Small intestine (tissue), 16 donors: Measurements from ENCODE around the gene BOK. TPM values are rescaled to one million over a fixed set of nuclear protein-coding genes. Genes with fewer than 3 reads are reported as not detected.

ENCODE experiments used
- DNase-seq, 2 donors: peaks; one replicate each; pipeline versions ENCODE4 v3.0.0 to v3.0.0-alpha.2; 2013
- FAIRE-seq: peaks from 2 replicates; lab custom pipeline; 2012; peaks lifted over from hg19 to GRCh38; lab: Jason Lieb, UNC
- H3K27ac ChIP-seq, 3 donors: one replicate each; pipeline ENCODE4 v1.5.1; 2013; ENCODE audit warnings: low read length in 2 of 3, mild to moderate bottlenecking in 2 of 3, control low read depth in 1 of 3, inconsistent platforms in 1 of 3, low read depth in 1 of 3, moderate library complexity in 1 of 3
- H3K27me3 ChIP-seq, 3 donors: one replicate each; pipeline ENCODE4 v1.6.1; 2013; ENCODE audit warnings: low read length in 3 of 3, inconsistent platforms in 1 of 3; ENCODE audit not compliant: control insufficient read depth in 3 of 3, insufficient read depth in 3 of 3
- H3K36me3 ChIP-seq, 3 donors: one replicate each; pipeline ENCODE4 v1.6.1; 2013; ENCODE audit warnings: low read length in 3 of 3, inconsistent platforms in 1 of 3, low read depth in 1 of 3, mild to moderate bottlenecking in 1 of 3, moderate library complexity in 1 of 3; ENCODE audit not compliant: control insufficient read depth in 3 of 3, insufficient read depth in 2 of 3
- H3K4me1 ChIP-seq, 3 donors: one replicate each; pipeline ENCODE4 v1.6.1; 2013; ENCODE audit warnings: low read length in 2 of 3, inconsistent platforms in 1 of 3, low read depth in 1 of 3, mild to moderate bottlenecking in 1 of 3, moderate library complexity in 1 of 3; ENCODE audit not compliant: control insufficient read depth in 3 of 3, insufficient read depth in 2 of 3
- H3K4me3 ChIP-seq, 3 donors: one replicate each; pipeline ENCODE4 v1.5.1; 2013; ENCODE audit warnings: low read length in 3 of 3, control low read depth in 1 of 3, inconsistent platforms in 1 of 3, low read depth in 1 of 3, mild to moderate bottlenecking in 1 of 3, moderate library complexity in 1 of 3
- H3K9me3 ChIP-seq, 2 donors: one replicate each; pipeline ENCODE4 v1.6.1; 2013; ENCODE audit warnings: low read depth in 1 of 2, low read length in 1 of 2; ENCODE audit not compliant: control insufficient read depth in 2 of 2, insufficient read depth in 1 of 2
- WGBS, 3 donors: extraction: QIAGEN DNeasy Blood & Tissue Kit; methylation state at CpG; one replicate each; pipeline ENCODE4 v1.1.7; 2013; 5-methylcytosine and 5-hydroxymethylcytosine counted together
- long read RNA-seq, 10 donors: transcript quantifications; one replicate each; lab custom pipeline, GENCODE V29; 2026
- polyA plus RNA-seq, 4 donors: library from polyadenylated mRNA; stranded (reverse) in 3 of 4; unstranded in 1 of 4; fragments of 200-250 nt in 3 of 4; fragments of 120-200 nt in 1 of 4; gene quantifications; one replicate each; pipeline versions ENCODE4 v1.2.1 to v1.2.3, GENCODE V29; 2013
- donor health status: healthy with polysubstance abuse.
- donor health status: control.
- donor health status: control.
- donor health status: Bipolar disorder and iron deficiency.
- donor health status: healthy.

The BOK gene, protein sequence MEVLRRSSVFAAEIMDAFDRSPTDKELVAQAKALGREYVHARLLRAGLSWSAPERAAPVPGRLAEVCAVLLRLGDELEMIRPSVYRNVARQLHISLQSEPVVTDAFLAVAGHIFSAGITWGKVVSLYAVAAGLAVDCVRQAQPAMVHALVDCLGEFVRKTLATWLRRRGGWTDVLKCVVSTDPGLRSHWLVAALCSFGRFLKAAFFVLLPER
- polyA plus RNA-seq: 10 to 100 TPM in 2 of 4 donors, 1 to 10 TPM in 2; 4.5 to 15.5 (median 9.9) TPM
- long read RNA-seq, donor 1: 0 reads
- long read RNA-seq, donor 2, partial matches to known transcripts: 0 of 1 reads
- long read RNA-seq, donor 2, other reads (novel, unspliced or antisense): 0 of 1 reads
- long read RNA-seq, donor 3, partial matches to known transcripts: 0 of 2 reads
- long read RNA-seq, donor 3, other reads (novel, unspliced or antisense): 0 of 2 reads
- long read RNA-seq, donor 4: 0 reads
- long read RNA-seq, donor 5: 0 reads
- long read RNA-seq, donor 6, partial matches to known transcripts: 12 of 18 reads
- long read RNA-seq, donor 6, other reads (novel, unspliced or antisense): 5 of 18 reads
- long read RNA-seq, donor 7: 0 reads
- long read RNA-seq, donor 8, partial matches to known transcripts: 0 of 2 reads
- long read RNA-seq, donor 8, other reads (novel, unspliced or antisense): 0 of 2 reads
- long read RNA-seq, donor 9: 0 reads
- long read RNA-seq, donor 10, partial matches to known transcripts: 0 of 3 reads
- long read RNA-seq, donor 10, other reads (novel, unspliced or antisense): 0 of 3 reads

DNA sequence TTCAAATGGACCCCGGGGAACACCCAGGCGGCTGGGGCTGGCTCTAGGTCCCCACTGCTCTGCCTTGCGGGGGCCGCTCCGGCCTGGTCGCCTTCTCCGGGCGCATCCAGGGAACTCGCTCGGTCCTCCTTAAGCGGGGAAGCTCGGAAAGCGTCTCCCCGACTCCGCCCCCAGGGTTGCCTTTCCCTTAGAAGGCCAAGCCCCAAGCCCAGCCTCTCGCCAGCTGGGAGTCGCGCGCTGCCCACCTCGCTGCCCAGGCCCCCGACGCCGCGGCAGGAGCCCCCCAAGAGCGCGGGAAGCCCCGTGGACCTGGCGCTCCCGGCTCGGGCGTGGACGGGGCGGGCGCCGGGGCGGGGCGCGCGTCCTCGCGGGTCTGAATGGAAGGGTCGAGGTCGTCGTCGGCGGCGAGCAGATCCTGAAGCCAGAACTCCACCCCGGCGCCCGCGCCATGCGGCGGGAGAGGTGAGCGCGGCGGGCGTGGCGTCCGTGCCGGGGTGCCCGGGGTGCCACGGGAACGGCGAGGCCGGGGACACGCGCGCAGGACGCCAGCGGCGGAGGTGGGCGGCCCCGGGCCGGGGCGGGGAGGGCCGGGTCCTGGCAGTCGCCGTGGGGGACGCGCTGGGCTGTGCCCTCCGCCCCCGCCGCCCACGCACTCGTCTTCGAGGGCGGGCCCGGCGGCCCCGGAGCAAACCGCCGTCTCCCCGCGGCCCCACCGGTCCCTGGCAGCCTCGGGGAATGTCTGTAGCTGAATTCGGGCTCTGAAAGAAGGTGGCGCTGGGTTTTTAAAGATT, at the start of gene BOK:
Gene BOK (plus strand): TSS at position 214 of the 791 bp plus-strand sequence. CDS start 739 bp downstream, outside the sequence.
- Histone ChIP-seq H3K4me1 (peaks cover 2 to 7% (median 3%) of the 10 kb centered on the region in 3 donors), H3K27me3 (peaks cover 0 to 21% (median 2%) of the 10 kb centered on the region in 3 donors), H3K4me3 (peak within 1 kb of the TSS; percentile 34 to 81 (median 38)), H3K27ac (peak within 1 kb of the TSS in 2 of 3 donors; percentile 13 to 50), H3K36me3 (peaks cover 0 to 8% (median 0%) of the 10 kb centered on the region in 3 donors), H3K9me3 (peaks cover 0 to 11% of the 10 kb centered on the region in 2 donors)
- FAIRE-seq (no peak), DNase-seq (peak; percentile 59 to 68)
- WGBS, 3 donors: 1 to 2% (median 1%) methylated on average over 82 to 98 of the region's 98 CpGs

DNA sequence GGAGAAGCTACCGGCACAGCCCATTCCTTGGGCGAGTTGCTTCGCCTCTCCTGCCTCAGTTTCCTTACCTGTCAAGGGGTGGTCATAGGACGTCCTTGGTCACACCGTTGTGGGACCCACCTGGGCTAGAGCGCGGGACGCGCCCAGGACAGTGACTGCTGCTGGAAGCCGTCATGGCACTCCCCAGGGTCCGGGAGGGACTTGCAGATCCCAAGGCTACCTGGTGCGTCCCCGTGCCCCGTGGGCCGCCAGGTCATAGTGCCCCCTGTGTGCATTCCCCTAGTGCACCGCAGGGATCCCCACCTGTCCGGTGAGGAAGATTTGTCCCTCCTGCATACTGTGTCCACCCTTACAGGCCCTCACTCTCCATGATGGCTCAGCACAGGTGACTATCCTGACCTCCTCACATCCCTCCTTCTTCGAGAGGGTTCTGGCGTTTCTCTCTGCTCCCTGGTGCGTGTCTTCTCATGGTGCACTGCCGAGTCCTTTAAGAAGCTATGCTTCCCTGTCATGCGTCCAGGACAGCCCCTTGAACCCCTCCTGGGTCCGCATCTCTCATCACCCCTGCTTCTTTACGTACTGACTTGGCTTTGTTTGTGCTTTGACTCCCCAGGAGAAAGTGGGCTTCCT, 49.3 kb upstream of the BOK start:
- DNase-seq (peak in 1 of 2 donors; percentile 59), FAIRE-seq (no peak)
- Histone ChIP-seq H3K36me3 (peaks cover 0 to 24% (median 0%) of the 10 kb centered on the region in 3 donors), H3K9me3 (no peaks in the 10 kb centered on the region), H3K4me1 (peaks cover 0 to 15% (median 6%) of the 10 kb centered on the region in 3 donors), H3K27ac (peak overlapping the region; percentile 27 to 83 (median 62)), H3K4me3 (peak overlapping the region; percentile 48 to 97 (median 73)), H3K27me3 (no peaks in the 10 kb centered on the region)
- 18 to 31% (median 26%) methylated on average over 24 of the region's 24 CpGs for WGBS, 3 donors

DNA sequence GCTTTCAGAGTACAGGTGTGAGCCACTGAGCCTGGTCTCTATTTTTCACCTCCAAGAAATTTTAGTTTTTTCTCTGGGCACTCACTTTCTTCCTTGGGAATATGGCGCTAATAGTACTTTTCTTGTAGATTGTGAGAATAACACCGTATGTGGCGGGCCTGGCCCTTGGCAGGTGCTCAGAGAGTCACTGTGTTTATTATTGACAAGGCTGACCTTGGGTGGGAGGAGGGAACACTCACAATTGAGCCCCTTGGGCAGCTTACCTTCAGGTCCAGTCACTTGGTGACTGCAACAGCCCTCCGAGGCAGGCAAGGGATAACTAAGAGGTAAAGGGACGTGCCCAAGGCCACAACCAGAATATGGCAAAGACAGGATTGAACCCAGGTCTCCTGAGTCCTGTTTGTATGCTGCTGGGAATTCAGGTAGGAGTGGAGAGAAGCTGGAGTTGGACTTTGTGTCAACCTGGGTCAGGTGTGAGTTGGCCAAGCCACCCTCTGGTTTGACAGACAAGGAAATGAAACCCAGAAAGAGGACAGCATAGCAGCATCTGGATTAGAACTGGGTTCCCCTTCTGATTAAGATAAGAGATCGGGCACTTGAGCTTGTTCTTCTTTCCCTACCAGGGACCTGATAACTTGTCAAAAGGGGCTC, 47.3 kb upstream of the BOK start:
- Histone ChIP-seq H3K27ac (no peak overlapping the region), H3K4me3 (no peak overlapping the region), H3K9me3 (no peaks in the 10 kb centered on the region), H3K27me3 (no peaks in the 10 kb centered on the region), H3K4me1 (peaks cover 0 to 15% (median 6%) of the 10 kb centered on the region in 3 donors), H3K36me3 (peaks cover 0 to 6% (median 0%) of the 10 kb centered on the region in 3 donors)
- DNase-seq (peak in 1 of 2 donors; percentile 61), FAIRE-seq (no peak)
- WGBS, 3 donors: 66 to 88% (median 80%) methylated on average over 6 of the region's 6 CpGs

DNA sequence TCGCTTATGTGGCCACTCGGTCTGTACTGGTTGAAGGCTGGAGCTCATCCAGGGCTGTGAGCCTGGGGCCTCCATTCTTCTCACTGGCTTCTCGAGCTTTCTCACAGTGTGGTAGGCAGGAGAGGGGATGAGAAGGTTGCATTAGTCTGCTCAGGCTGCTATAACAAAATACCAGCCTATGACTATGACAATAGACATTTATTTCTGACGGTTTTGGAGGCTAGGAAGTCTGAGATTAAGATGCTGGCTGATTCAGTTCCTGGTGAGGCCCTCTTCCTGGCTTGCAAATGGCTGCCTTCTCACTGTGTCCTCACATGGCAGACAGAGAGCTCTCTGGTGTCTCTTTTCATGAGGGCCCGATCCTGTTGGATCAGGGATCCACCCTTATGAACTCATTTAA, 44.0 kb upstream of the BOK start:
- Histone ChIP-seq H3K36me3 (peaks cover 0 to 3% (median 0%) of the 10 kb centered on the region in 3 donors), H3K27ac (no peak overlapping the region), H3K27me3 (peaks cover 0 to under 1% (median 0%) of the 10 kb centered on the region in 3 donors), H3K4me3 (no peak overlapping the region), H3K9me3 (peaks cover 0 to 4% of the 10 kb centered on the region in 2 donors), H3K4me1 (peaks cover 0 to 5% (median under 1%) of the 10 kb centered on the region in 3 donors)
- FAIRE-seq: no peak
- 68 to 77% (median 76%) methylated on average over 5 of the region's 5 CpGs for WGBS, 3 donors
- no peak for DNase-seq

DNA sequence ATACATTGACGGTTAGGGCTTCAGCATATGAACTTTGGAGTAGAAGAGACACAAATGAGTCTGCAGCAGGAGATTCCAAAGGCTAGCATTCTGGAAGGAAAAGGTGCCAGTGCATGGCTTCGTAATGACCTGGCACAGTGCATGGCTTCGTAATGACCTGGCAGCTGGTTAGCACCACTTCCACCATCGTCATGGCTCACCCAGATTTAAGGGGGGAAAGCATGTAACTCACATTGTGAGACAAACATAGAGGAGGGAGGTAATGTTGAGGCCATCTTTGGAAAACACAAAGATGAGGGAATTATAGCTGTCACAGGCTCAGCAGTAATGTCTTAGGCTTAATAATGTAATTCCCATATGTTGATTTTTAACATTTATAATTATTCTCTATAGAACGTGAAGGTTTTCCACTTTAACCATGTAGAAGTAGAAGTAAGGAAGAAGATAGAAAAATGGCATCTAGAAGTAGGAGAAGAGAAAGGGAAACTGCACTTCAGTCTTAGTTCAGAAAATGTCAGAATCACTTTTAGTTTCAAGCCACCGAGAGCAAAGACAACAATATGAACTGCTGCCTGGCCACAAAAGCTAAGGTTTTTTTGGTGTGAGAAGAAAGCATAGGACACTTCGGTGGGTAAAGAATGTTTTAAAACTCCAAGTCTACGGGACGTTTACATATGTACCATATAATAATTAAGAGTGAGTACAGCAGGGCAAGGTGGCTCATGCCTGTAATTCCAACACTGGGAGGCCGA, 43.4 kb upstream of the BOK start:
- no peak overlapping the region for H3K27ac ChIP-seq
- H3K4me1 ChIP-seq: peaks cover 0 to 4% (median 0%) of the 10 kb centered on the region in 3 donors
- peaks cover 0 to 6% (median 0%) of the 10 kb centered on the region in 3 donors for H3K27me3 ChIP-seq
- peak in 1 of 2 donors; percentile 33 for DNase-seq
- FAIRE-seq: no peak
- H3K9me3 ChIP-seq: peaks cover 0 to 4% of the 10 kb centered on the region in 2 donors
- peaks cover 0 to 3% (median 0%) of the 10 kb centered on the region in 3 donors for H3K36me3 ChIP-seq
- WGBS, 3 donors: 23 to 52% (median 41%) methylated on average over 10 of the region's 10 CpGs
- no peak overlapping the region for H3K4me3 ChIP-seq

DNA sequence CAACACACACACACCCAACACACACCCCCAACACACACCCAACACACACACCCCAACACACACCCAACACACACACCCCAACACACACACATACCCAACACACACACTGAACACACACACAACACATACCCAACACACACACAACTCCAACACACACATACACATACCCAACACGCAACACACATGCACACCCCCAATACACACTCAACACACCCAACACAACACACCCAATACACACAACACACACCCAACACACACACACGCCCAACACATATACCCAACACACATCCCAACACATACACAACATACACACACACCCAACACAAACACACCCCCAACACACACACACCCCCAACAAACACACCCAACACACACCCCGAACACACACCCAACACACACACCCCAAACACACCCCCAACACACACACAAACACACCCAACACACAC, 42.0 kb upstream of the BOK start:
- FAIRE-seq: no peak

DNA sequence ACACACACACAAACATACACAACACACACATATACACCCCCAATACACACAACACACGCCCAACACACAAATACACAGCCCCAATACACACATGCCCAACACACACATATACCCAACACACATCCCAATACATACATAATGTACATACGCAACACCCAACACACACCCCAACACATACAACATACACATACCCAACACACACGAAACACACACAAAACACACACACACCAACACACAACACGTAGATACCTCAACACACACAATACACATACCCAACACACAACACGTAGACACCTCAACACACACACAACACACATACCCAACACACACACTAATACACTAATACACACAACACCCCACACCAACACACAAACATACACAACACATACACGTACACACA, 41.2 kb upstream of the BOK start:
- no peaks in the 10 kb centered on the region for H3K4me1 ChIP-seq
- no peak overlapping the region for H3K27ac ChIP-seq
- peaks cover 0 to 4% of the 10 kb centered on the region in 2 donors for H3K9me3 ChIP-seq
- H3K4me3 ChIP-seq: no peak overlapping the region
- no peak for DNase-seq
- no peak for FAIRE-seq
- no peaks in the 10 kb centered on the region for H3K36me3 ChIP-seq
- H3K27me3 ChIP-seq: peaks cover 0 to 6% (median 0%) of the 10 kb centered on the region in 3 donors
- whole genome bisulfite sequencing, 3 donors: 91 to 96% (median 92%) methylated on average over 6 of the region's 6 CpGs

More for the DNA sequence above, 42.0 kb upstream of the BOK start:
- Histone ChIP-seq H3K27me3 (peaks cover 0 to 6% (median 0%) of the 10 kb centered on the region in 3 donors), H3K36me3 (peaks cover 0 to 3% (median 0%) of the 10 kb centered on the region in 3 donors), H3K4me1 (no peaks in the 10 kb centered on the region), H3K4me3 (no peak overlapping the region), H3K27ac (no peak overlapping the region), H3K9me3 (peaks cover 0 to 4% of the 10 kb centered on the region in 2 donors)
- 95 to 99% (median 96%) methylated on average over 3 of the region's 3 CpGs for WGBS, 3 donors
- no peak for DNase-seq
